GM06990 (cell line): ENCODE results near the gene COL5A3.

Experiments used
- DNase-seq: peaks from one replicate; pipeline ENCODE4 v3.0.0-alpha.2; 2011; ENCODE audit not compliant: insufficient read length; ENCODE audit errors: extremely low read depth
- H3K27me3 ChIP-seq: replicated peaks from 2 replicates; pipeline ENCODE4 v1.6.0; 2011; ENCODE audit warnings: low read length; ENCODE audit not compliant: control insufficient read depth, insufficient read depth
- H3K36me3 ChIP-seq: 2 replicates; pipeline ENCODE4 v1.5.1; 2011; ENCODE audit warnings: low read length; ENCODE audit not compliant: control insufficient read depth, insufficient read depth
- H3K4me3 ChIP-seq: replicated peaks from 2 replicates; pipeline ENCODE4 v1.5.1; 2011; ENCODE audit warnings: low read depth, mild to moderate bottlenecking, control low read depth, low read length
- CTCF ChIP-seq: IDR thresholded peaks from 2 replicates; pipeline ENCODE4 v1.5.1; 2011; ENCODE audit warnings: low read length, control low read depth, mild to moderate bottlenecking, inconsistent platforms; ENCODE audit not compliant: insufficient read depth, poor library complexity, severe bottlenecking

COL5A3 gene

GRCh38 chr19:10043286-10043927, 33.1 kb upstream of the COL5A3 start:
- H3K4me3 ChIP-seq, result no peak overlapping the region
- no peaks in the 10 kb centered on the region for H3K36me3 ChIP-seq
- DNase-seq, result no peak
- no peak for TF ChIP-seq CTCF
- H3K27me3 ChIP-seq, result no peaks in the 10 kb centered on the region; the same call in 1 of the 2 replicates

GRCh38 chr19:10037809-10038208, 27.5 kb upstream of the COL5A3 start:
- Histone ChIP-seq H3K4me3 (no peak overlapping the region), H3K27me3 (no peaks in the 10 kb centered on the region; the same call in 1 of the 2 replicates), H3K36me3 (no peaks in the 10 kb centered on the region)
- TF ChIP-seq CTCF, result no peak
- DNase-seq, result no peak

GRCh38 chr19:10037367-10037766, 27.1 kb upstream of the COL5A3 start:
- DNase-seq, result no peak
- H3K27me3 ChIP-seq, result no peaks in the 10 kb centered on the region; the same call in 1 of the 2 replicates
- H3K4me3 ChIP-seq, result no peak overlapping the region

GRCh38 chr19:10036601-10037071, 26.3 kb upstream of the COL5A3 start:
- no peak overlapping the region for H3K4me3 ChIP-seq
- TF ChIP-seq CTCF, result no peak
- H3K27me3 ChIP-seq, result no peaks in the 10 kb centered on the region; the same call in 1 of the 2 replicates
- no peak for DNase-seq
- H3K36me3 ChIP-seq, result no peaks in the 10 kb centered on the region

More at GRCh38 chr19:10037367-10037766, 27.1 kb upstream of the COL5A3 start:
- TF ChIP-seq CTCF, result no peak
- H3K36me3 ChIP-seq, result no peaks in the 10 kb centered on the region

GRCh38 chr19:10033614-10034013, 23.3 kb upstream of the COL5A3 start:
- Histone ChIP-seq H3K27me3 (no peaks in the 10 kb centered on the region; the same call in 1 of the 2 replicates), H3K36me3 (no peaks in the 10 kb centered on the region), H3K4me3 (no peak overlapping the region)
- no peak for TF ChIP-seq CTCF
- DNase-seq, result no peak
